Mesenchymal stem cell (in vitro differentiated cells and primary cell): ENCODE measurements around the gene ARL8B.

Experiments
- DNase-seq: peaks from one replicate; pipeline ENCODE4 v3.0.0-alpha.2; 2013
- H2AFZ ChIP-seq: one replicate; pipeline ENCODE4 v1.6.1; 2013; ENCODE audit warnings: low read depth, mild to moderate bottlenecking, control low read depth, inconsistent platforms, low read length, moderate library complexity
- H2AK5ac ChIP-seq: 2 replicates; pipeline ENCODE4 v1.6.1; 2013; ENCODE audit warnings: low read length, moderate library complexity, mild to moderate bottlenecking, inconsistent platforms; ENCODE audit not compliant: severe bottlenecking
- H2BK120ac ChIP-seq: one replicate; pipeline ENCODE4 v1.6.1; 2013; ENCODE audit warnings: low read depth, mild to moderate bottlenecking, inconsistent platforms, low read length, moderate library complexity
- H2BK12ac ChIP-seq, 2 experiments: one replicate each; pipeline ENCODE4 v1.6.1; 2013; ENCODE audit warnings: inconsistent platforms in 2 of 2, low read length in 2 of 2, mild to moderate bottlenecking in 2 of 2, moderate library complexity in 2 of 2, control low read depth in 1 of 2
- H2BK15ac ChIP-seq: one replicate; pipeline ENCODE4 v1.6.1; 2013; ENCODE audit warnings: mild to moderate bottlenecking, low read depth, inconsistent platforms; ENCODE audit not compliant: poor library complexity, severe bottlenecking
- H2BK5ac ChIP-seq: 2 replicates; pipeline ENCODE4 v1.6.1; 2013; ENCODE audit warnings: low read depth, mild to moderate bottlenecking, low read length, control low read depth, inconsistent platforms; ENCODE audit not compliant: poor library complexity, severe bottlenecking
- H3K14ac ChIP-seq, 2 experiments: one replicate each; pipeline ENCODE4 v1.6.1; 2013; ENCODE audit warnings: inconsistent platforms in 2 of 2, low read length in 2 of 2, control low read depth in 1 of 2, mild to moderate bottlenecking in 1 of 2, moderate library complexity in 1 of 2
- H3K18ac ChIP-seq, 2 experiments: one replicate each; pipeline ENCODE4 v1.6.1; 2013; ENCODE audit warnings: inconsistent platforms in 2 of 2, low read length in 2 of 2, control low read depth in 1 of 2, low read depth in 1 of 2, mild to moderate bottlenecking in 1 of 2
- H3K23ac ChIP-seq, 2 experiments: one replicate each; pipeline ENCODE4 v1.6.1; 2013; ENCODE audit warnings: inconsistent platforms in 2 of 2, low read length in 2 of 2, mild to moderate bottlenecking in 2 of 2, moderate library complexity in 2 of 2, control low read depth in 1 of 2
- H3K27ac ChIP-seq: 2 replicates; pipeline ENCODE4 v1.5.1; 2013; ENCODE audit warnings: mild to moderate bottlenecking, moderate library complexity, low read length, control low read depth, inconsistent platforms; ENCODE audit not compliant: poor library complexity, severe bottlenecking
- H3K27me3 ChIP-seq, 2 experiments: 2 replicates each; pipeline versions ENCODE4 v1.6.1 to v1.7.0; 2013; ENCODE audit warnings: low read length in 2 of 2, mild to moderate bottlenecking in 2 of 2, moderate library complexity in 2 of 2, control low read depth in 1 of 2, inconsistent platforms in 1 of 2; ENCODE audit not compliant: control insufficient read depth in 1 of 2, insufficient read depth in 1 of 2
- H3K36me3 ChIP-seq, 2 experiments: 2 replicates each; pipeline versions ENCODE4 v1.6.1 to v1.7.0; 2013; ENCODE audit warnings: low read length in 2 of 2, control low read depth in 1 of 2, inconsistent platforms in 1 of 2, low read depth in 1 of 2, mild to moderate bottlenecking in 1 of 2; ENCODE audit not compliant: insufficient read depth in 2 of 2, control insufficient read depth in 1 of 2
- H3K4ac ChIP-seq, 2 experiments: one replicate each; pipeline ENCODE4 v1.6.1; 2013; ENCODE audit warnings: inconsistent platforms in 2 of 2, low read length in 2 of 2, mild to moderate bottlenecking in 2 of 2, moderate library complexity in 2 of 2, control low read depth in 1 of 2, low read depth in 1 of 2
- H3K4me1 ChIP-seq: 2 replicates; pipeline ENCODE4 v1.6.1; 2013; ENCODE audit warnings: low read depth, low read length, control low read depth; ENCODE audit not compliant: control insufficient read depth, insufficient read depth
- H3K4me2 ChIP-seq: 2 replicates; pipeline ENCODE4 v1.6.1; 2013; ENCODE audit warnings: low read length, mild to moderate bottlenecking, inconsistent platforms; ENCODE audit not compliant: poor library complexity, severe bottlenecking
- H3K4me3 ChIP-seq, 2 experiments: 2 replicates each; pipeline versions ENCODE4 v1.5.1 to v1.7.0; 2013; ENCODE audit warnings: low read length in 2 of 2, mild to moderate bottlenecking in 2 of 2, control low read depth in 1 of 2, low read depth in 1 of 2; ENCODE audit not compliant: insufficient read depth in 1 of 2
- H3K79me1 ChIP-seq: replicated peaks from 2 replicates; pipeline ENCODE4 v1.6.1; 2013; ENCODE audit warnings: mild to moderate bottlenecking, control low read depth, low read length, inconsistent platforms; ENCODE audit not compliant: poor library complexity, severe bottlenecking
- H3K9ac ChIP-seq: 2 replicates; pipeline ENCODE4 v1.7.0; 2013; ENCODE audit warnings: mild to moderate bottlenecking, low read length, moderate library complexity
- H3K9me3 ChIP-seq: 2 replicates; pipeline ENCODE4 v1.7.0; 2013; ENCODE audit warnings: mild to moderate bottlenecking, low read length; ENCODE audit not compliant: control insufficient read depth
- H4K8ac ChIP-seq: one replicate; pipeline ENCODE4 v1.6.1; 2013; ENCODE audit warnings: inconsistent platforms, mild to moderate bottlenecking, low read length, moderate library complexity
- H4K91ac ChIP-seq: one replicate; pipeline ENCODE4 v1.6.1; 2013; ENCODE audit warnings: mild to moderate bottlenecking, low read length, inconsistent platforms
- WGBS: methylation state at CpG from one replicate; pipeline ENCODE4 v1.1.7; 2013; ENCODE audit warnings: mixed read lengths; 5-methylcytosine and 5-hydroxymethylcytosine counted together

ARL8B gene

GRCh38 chr3:5166846-5167245, 44.8 kb downstream of the ARL8B start:
- H3K4me3 ChIP-seq: no peak overlapping the region
- H3K36me3 ChIP-seq: peaks cover 2 to 13% of the 10 kb centered on the region in 2 experiments
- no peak overlapping the region for H2AK5ac ChIP-seq
- no peak overlapping the region for H2BK15ac ChIP-seq
- DNase-seq: no peak
- no peak overlapping the region for H3K14ac ChIP-seq
- H2BK120ac ChIP-seq: no peak overlapping the region
- H3K9me3 ChIP-seq: no peaks in the 10 kb centered on the region
- no peak overlapping the region for H3K27ac ChIP-seq
- peaks cover 4% of the 10 kb centered on the region for H3K79me1 ChIP-seq
- no peak overlapping the region for H2BK5ac ChIP-seq
- no peak overlapping the region for H2BK12ac ChIP-seq
- H4K8ac ChIP-seq: no peak overlapping the region
- no peak overlapping the region for H3K23ac ChIP-seq
- H3K4ac ChIP-seq: no peak overlapping the region
- WGBS: 80% methylated on average over 1 of the region's 2 CpGs
- no peak overlapping the region for H2AFZ ChIP-seq
- no peak overlapping the region for H3K4me2 ChIP-seq
- peaks cover 3% of the 10 kb centered on the region for H3K4me1 ChIP-seq
- H4K91ac ChIP-seq: no peak overlapping the region
- H3K18ac ChIP-seq: no peak overlapping the region
- H3K27me3 ChIP-seq: no peaks in the 10 kb centered on the region
- no peak overlapping the region for H3K9ac ChIP-seq

DNA sequence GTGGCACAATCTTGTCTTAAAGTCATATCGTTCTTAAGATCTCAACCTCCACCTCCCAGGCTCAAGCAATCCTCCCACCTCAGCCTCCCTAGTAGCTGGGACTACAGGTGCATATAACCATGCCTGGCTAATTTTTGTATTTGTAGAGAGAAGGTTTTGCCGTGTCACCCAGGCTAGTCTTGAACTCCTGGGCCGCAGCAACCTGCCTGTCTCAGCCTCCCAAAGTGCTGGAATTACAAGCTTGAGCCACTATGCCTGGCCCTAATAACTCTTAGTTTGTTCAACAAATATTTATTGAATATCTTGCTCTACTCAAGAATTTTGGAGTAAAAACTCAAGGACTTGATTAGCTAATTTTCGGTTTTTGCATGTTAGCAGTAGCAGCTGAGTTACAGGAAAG, 46.0 kb downstream of the ARL8B start:
- H3K27me3 ChIP-seq: no peaks in the 10 kb centered on the region
- H2BK15ac ChIP-seq: no peak overlapping the region
- no peaks in the 10 kb centered on the region for H3K9me3 ChIP-seq
- H2BK120ac ChIP-seq: no peak overlapping the region
- H4K8ac ChIP-seq: no peak overlapping the region
- H2BK12ac ChIP-seq: no peak overlapping the region
- DNase-seq: no peak
- WGBS: 100% methylated on average over 4 of the region's 4 CpGs
- H3K14ac ChIP-seq: no peak overlapping the region
- no peak overlapping the region for H3K4me3 ChIP-seq
- no peak overlapping the region for H2AK5ac ChIP-seq
- no peak overlapping the region for H3K9ac ChIP-seq
- no peak overlapping the region for H4K91ac ChIP-seq
- peaks cover 4% of the 10 kb centered on the region for H3K79me1 ChIP-seq
- no peak overlapping the region for H3K18ac ChIP-seq
- no peak overlapping the region for H2BK5ac ChIP-seq
- H3K27ac ChIP-seq: no peak overlapping the region
- H2AFZ ChIP-seq: no peak overlapping the region
- no peak overlapping the region for H3K4ac ChIP-seq
- peaks cover under 1% of the 10 kb centered on the region for H3K4me1 ChIP-seq
- H3K36me3 ChIP-seq: peaks cover 2 to 26% of the 10 kb centered on the region in 2 experiments
- no peak overlapping the region for H3K4me2 ChIP-seq
- H3K23ac ChIP-seq: no peak overlapping the region

DNA sequence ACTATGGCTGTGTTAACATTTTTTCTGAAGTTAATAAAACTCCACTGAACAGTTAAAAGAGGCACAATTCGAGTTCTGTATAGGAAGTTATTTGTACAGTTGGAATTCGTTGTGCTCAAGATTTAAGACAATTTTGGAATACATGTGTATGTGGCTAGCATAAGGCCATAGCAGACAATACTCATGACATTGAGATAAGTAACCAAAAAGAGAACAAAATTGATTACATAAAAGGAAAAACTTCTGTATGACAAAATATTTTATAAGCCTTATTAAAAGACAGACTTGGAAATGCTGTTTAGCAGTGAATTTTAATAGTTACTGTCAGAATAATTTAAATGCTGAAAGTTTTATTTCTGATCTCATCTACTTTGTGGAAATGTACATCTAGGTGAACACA, 47.7 kb downstream of the ARL8B start:
- no peak overlapping the region for H3K14ac ChIP-seq
- H2AFZ ChIP-seq: no peak overlapping the region
- H3K4me3 ChIP-seq: no peak overlapping the region
- H2BK15ac ChIP-seq: no peak overlapping the region
- no peak overlapping the region for H2AK5ac ChIP-seq
- peaks cover 4% of the 10 kb centered on the region for H3K79me1 ChIP-seq
- no peak overlapping the region for H4K91ac ChIP-seq
- no peaks in the 10 kb centered on the region for H3K27me3 ChIP-seq
- peaks cover 7 to 40% of the 10 kb centered on the region in 2 experiments for H3K36me3 ChIP-seq
- no peaks in the 10 kb centered on the region for H3K9me3 ChIP-seq
- H3K4me2 ChIP-seq: no peak overlapping the region
- no peak overlapping the region for H2BK120ac ChIP-seq
- H3K4me1 ChIP-seq: no peaks in the 10 kb centered on the region
- H3K18ac ChIP-seq: no peak overlapping the region
- H2BK5ac ChIP-seq: no peak overlapping the region
- DNase-seq: no peak
- no peak overlapping the region for H3K23ac ChIP-seq
- H3K27ac ChIP-seq: no peak overlapping the region
- H3K4ac ChIP-seq: no peak overlapping the region
- H3K9ac ChIP-seq: no peak overlapping the region
- no peak overlapping the region for H4K8ac ChIP-seq
- 100% methylated on average over 2 of the region's 2 CpGs for WGBS
- no peak overlapping the region for H2BK12ac ChIP-seq

DNA sequence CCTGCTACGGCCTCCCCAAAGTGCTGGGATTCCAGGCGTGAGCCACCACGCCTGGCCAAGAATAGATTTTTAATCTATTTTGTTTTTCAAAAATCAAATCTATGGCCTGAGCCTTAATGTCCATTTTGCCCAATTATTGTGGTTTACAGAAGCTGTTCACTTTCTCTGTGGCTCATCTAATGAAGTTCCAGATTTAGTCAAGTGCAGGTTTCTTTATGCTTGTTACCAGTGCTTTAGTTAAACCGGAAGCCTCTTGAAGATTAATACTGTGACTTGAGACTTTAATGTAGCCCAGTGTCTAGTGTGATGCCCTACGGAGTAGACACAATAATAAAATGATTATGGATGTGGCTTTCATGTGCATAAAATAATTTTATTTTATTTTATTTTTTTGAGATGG, 48.9 kb downstream of the ARL8B start:
- H2BK5ac ChIP-seq: no peak overlapping the region
- H3K27me3 ChIP-seq: no peaks in the 10 kb centered on the region
- H2BK120ac ChIP-seq: no peak overlapping the region
- H3K79me1 ChIP-seq: peaks cover 6% of the 10 kb centered on the region
- no peak overlapping the region for H2AFZ ChIP-seq
- H3K4me1 ChIP-seq: no peaks in the 10 kb centered on the region
- DNase-seq: no peak
- no peak overlapping the region for H2AK5ac ChIP-seq
- H2BK15ac ChIP-seq: no peak overlapping the region
- H3K9me3 ChIP-seq: no peaks in the 10 kb centered on the region
- H3K18ac ChIP-seq: no peak overlapping the region
- H3K27ac ChIP-seq: no peak overlapping the region
- H4K91ac ChIP-seq: no peak overlapping the region
- peaks cover 10 to 51% of the 10 kb centered on the region in 2 experiments for H3K36me3 ChIP-seq
- H2BK12ac ChIP-seq: no peak overlapping the region
- H3K4ac ChIP-seq: no peak overlapping the region
- no peak overlapping the region for H3K9ac ChIP-seq
- H3K4me2 ChIP-seq: no peak overlapping the region
- H4K8ac ChIP-seq: no peak overlapping the region
- no peak overlapping the region for H3K14ac ChIP-seq
- no peak overlapping the region for H3K23ac ChIP-seq
- H3K4me3 ChIP-seq: no peak overlapping the region
- 87% methylated on average over 3 of the region's 5 CpGs for WGBS
